HepG2 (cell line): ENCODE data around the gene SELL. TPM values are rescaled to one million over a fixed set of nuclear protein-coding genes. Genes with fewer than 3 reads are reported as not detected.

Experiments
- ATF5 ChIP-seq: sonication (generic); formaldehyde crosslinking; IDR thresholded peaks from 2 replicates; pipeline ENCODE4 v1.4.0; 2020; ENCODE audit warnings: mild to moderate bottlenecking, low read depth, missing genetic modification reagents
- DPF2 ChIP-seq: sonication (generic); formaldehyde crosslinking; IDR thresholded peaks from 2 replicates; pipeline ENCODE4 v1.4.0; 2020; ENCODE audit warnings: mild to moderate bottlenecking, low read depth, missing genetic modification reagents, borderline replicate concordance
- HDAC2 ChIP-seq: sonication (generic); formaldehyde crosslinking; IDR thresholded peaks from 2 replicates; pipeline ENCODE4 v1.4.0; 2020; ENCODE audit warnings: missing genetic modification reagents
- HMG20A ChIP-seq: IDR thresholded peaks from 2 replicates; pipeline ENCODE4 v1.6.1; 2016; ENCODE audit warnings: borderline replicate concordance
- HMG20B ChIP-seq: conservative IDR thresholded peaks from 2 replicates; pipeline ENCODE4 v1.6.1; 2016; ENCODE audit warnings: missing genetic modification reagents, missing compliant biosample characterization
- KDM6A ChIP-seq: IDR thresholded peaks from 2 replicates; pipeline ENCODE4 v1.6.1; 2016; ENCODE audit warnings: low read depth
- KMT2B ChIP-seq: IDR thresholded peaks from 2 replicates; pipeline ENCODE4 v1.6.1; 2016; ENCODE audit warnings: missing genetic modification reagents, missing compliant biosample characterization
- MED1 ChIP-seq: sonication (generic); formaldehyde crosslinking; IDR thresholded peaks from 2 replicates; pipeline ENCODE4 v1.4.0; 2020; ENCODE audit warnings: missing genetic modification reagents
- PHF21A ChIP-seq: sonication (generic); formaldehyde crosslinking; IDR thresholded peaks from 2 replicates; pipeline ENCODE4 v1.5.0; 2020; ENCODE audit warnings: mild to moderate bottlenecking, missing genetic modification reagents
- REST ChIP-seq, 2 experiments: IDR thresholded peaks; 2 replicates each; pipeline ENCODE4 v1.6.1; 2011 to 2012; ENCODE audit warnings: low read length in 2 of 2, borderline replicate concordance in 1 of 2, low read depth in 1 of 2, mild to moderate bottlenecking in 1 of 2, moderate library complexity in 1 of 2
- SOX5 ChIP-seq: IDR thresholded peaks from 2 replicates; pipeline ENCODE4 v1.6.1; 2016; ENCODE audit warnings: borderline replicate concordance
- SYNCRIP ChIP-seq: fragments of 200-400 bp; formaldehyde crosslinking; IDR thresholded peaks from 2 replicates; pipeline ENCODE4 v1.6.1; 2018; ENCODE audit warnings: mild to moderate bottlenecking, low read depth, low read length; ENCODE audit not compliant: insufficient read depth
- ZBTB33 ChIP-seq: sonication (generic); formaldehyde crosslinking; IDR thresholded peaks from 2 replicates; pipeline ENCODE4 v1.4.0; 2020; ENCODE audit warnings: missing genetic modification reagents
- ZNF232 ChIP-seq: sonication (generic); formaldehyde crosslinking; IDR thresholded peaks from 2 replicates; pipeline ENCODE4 v1.4.0; 2020; ENCODE audit warnings: missing genetic modification reagents, borderline replicate concordance
- ZNF234 ChIP-seq: sonication (generic); formaldehyde crosslinking; conservative IDR thresholded peaks from 2 replicates; pipeline ENCODE4 v1.5.1; 2020; ENCODE audit warnings: mild to moderate bottlenecking, missing genetic modification reagents
- ZNF724P ChIP-seq: sonication (generic); formaldehyde crosslinking; IDR thresholded peaks from 2 replicates; pipeline ENCODE4 v1.8.0; 2022; ENCODE audit warnings: missing genetic modification reagents, borderline replicate concordance
- ZNF776 ChIP-seq: sonication (generic); formaldehyde crosslinking; IDR thresholded peaks from 2 replicates; pipeline ENCODE4 v1.4.0; 2020; ENCODE audit warnings: mild to moderate bottlenecking, missing genetic modification reagents
- ZSCAN9 ChIP-seq: IDR thresholded peaks from 2 replicates; pipeline ENCODE4 v1.6.1; 2016; ENCODE audit warnings: borderline replicate concordance
- polyA plus RNA-seq, 8 experiments: library from polyadenylated mRNA; depleted of rRNA in 3 of 8; stranded (reverse) in 7 of 8; unstranded in 1 of 8; fragments of >200 nt; fragmentation: Illumina TruSeq in 4 of 8; extraction: Trizol in 4 of 8; gene quantifications; 2 replicates each; pipeline versions ENCODE4 v1.2.1 to v1.2.3, GENCODE V29; 2011 to 2016; ENCODE audit warnings: low read depth in 4 of 8, missing spikeins in 1 of 8, mixed read lengths in 1 of 8; ENCODE audit not compliant: insufficient read depth in 1 of 8
- total RNA-seq, 5 experiments: library from RNA; depleted of rRNA; stranded (reverse); fragments of >200 nt; fragmentation: Illumina TruSeq; extraction: Trizol; gene quantifications; 2 replicates each; pipeline ENCODE4 v1.2.3, GENCODE V29; 2016; ENCODE audit warnings: low read depth in 1 of 5
- TF ChIP-seq, protein P1 (sequence below): sonication (generic); formaldehyde crosslinking; IDR thresholded peaks from 2 replicates; pipeline ENCODE4 v1.5.1; 2020; ENCODE audit warnings: mild to moderate bottlenecking, missing genetic modification reagents, moderate library complexity

Gene SELL
- total and polyA plus RNA-seq, 2 of the 13 experiments (the other 11 are each of a cell fraction or from before 2014, with no cell fraction given) = 0.13 to 0.18 TPM

DNA sequence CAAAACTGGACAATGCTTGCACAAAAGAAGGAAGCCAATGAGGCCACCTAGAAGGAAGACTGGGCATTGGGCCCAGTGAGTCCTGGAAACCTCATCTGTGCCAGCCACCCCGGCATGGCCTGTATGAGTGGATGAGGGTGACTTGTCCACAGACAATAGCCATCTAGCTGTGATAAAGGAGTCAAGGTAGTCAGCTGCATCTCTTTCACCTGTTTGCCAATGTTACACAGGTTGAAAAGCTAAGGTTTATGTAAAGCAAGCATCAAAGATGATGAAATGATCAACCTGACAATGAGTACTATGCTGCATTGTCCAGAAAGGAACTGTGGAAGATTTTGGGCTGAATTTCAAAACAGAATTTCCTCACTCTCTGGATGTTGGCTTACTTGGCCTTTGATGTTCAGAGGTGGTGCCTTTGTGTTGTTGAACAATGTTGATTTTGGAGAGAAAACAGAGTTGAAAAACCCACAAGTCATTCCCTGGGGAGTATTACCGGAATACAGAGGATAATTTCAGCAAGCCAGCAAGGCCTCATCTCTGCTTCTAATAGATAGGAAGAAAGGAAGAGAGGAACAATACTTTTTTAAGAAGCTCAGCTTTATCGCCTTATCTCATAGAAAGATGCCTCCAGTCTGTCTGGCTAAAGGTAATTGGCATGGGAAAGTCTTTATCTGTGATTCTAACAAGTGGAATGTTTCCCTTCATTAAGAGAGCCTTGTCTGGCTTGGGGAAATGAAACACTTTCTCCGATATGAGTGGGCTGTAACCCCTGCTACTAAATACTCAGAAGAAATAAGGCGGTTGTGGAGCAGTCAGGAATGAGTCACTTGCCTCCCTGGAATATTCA is 33.8 kb upstream of the SELL start (continued):
- TF ChIP-seq PHF21A (CRISPR knock-in tag) (peak; percentile 33; the same call in 1 of the 2 replicates), ZNF232 (CRISPR knock-in tag) (no peak), MED1 (CRISPR knock-in tag) (peak; percentile 40; the same call in 1 of the 2 replicates), DPF2 (CRISPR knock-in tag) (0 out of 2 replicates have a peak, but pooled peaks have one; percentile 27), ZSCAN9 (peak; percentile 41; the same call in 1 of the 2 replicates), ATF5 (CRISPR knock-in tag) (no peak), ZNF234 (CRISPR knock-in tag) (no peak), ZNF776 (CRISPR knock-in tag) (no peak), KMT2B (no peak), HMG20B (CRISPR knock-in tag) (peak; percentile 73), SYNCRIP (no peak), HDAC2 (CRISPR knock-in tag) (peak; percentile 67; the same call in 1 of the 2 replicates), ZNF724P (CRISPR knock-in tag) (no peak), KDM6A (CRISPR knock-in tag) (0 out of 2 replicates have a peak, but pooled peaks have one; percentile 15), HMG20A (peak; percentile 83), REST (IDR thresholded peaks at IDR 0.05; ENCODE audit: borderline replicate concordance in 1 of 2, low read depth in 1 of 2, low read length in 2 of 2) (no peak), ZBTB33 (CRISPR knock-in tag) (peak; percentile 31; the same call in 1 of the 2 replicates), SOX5 (CRISPR knock-in tag) (peak; percentile 99)
- TF ChIP-seq, protein P1, sequence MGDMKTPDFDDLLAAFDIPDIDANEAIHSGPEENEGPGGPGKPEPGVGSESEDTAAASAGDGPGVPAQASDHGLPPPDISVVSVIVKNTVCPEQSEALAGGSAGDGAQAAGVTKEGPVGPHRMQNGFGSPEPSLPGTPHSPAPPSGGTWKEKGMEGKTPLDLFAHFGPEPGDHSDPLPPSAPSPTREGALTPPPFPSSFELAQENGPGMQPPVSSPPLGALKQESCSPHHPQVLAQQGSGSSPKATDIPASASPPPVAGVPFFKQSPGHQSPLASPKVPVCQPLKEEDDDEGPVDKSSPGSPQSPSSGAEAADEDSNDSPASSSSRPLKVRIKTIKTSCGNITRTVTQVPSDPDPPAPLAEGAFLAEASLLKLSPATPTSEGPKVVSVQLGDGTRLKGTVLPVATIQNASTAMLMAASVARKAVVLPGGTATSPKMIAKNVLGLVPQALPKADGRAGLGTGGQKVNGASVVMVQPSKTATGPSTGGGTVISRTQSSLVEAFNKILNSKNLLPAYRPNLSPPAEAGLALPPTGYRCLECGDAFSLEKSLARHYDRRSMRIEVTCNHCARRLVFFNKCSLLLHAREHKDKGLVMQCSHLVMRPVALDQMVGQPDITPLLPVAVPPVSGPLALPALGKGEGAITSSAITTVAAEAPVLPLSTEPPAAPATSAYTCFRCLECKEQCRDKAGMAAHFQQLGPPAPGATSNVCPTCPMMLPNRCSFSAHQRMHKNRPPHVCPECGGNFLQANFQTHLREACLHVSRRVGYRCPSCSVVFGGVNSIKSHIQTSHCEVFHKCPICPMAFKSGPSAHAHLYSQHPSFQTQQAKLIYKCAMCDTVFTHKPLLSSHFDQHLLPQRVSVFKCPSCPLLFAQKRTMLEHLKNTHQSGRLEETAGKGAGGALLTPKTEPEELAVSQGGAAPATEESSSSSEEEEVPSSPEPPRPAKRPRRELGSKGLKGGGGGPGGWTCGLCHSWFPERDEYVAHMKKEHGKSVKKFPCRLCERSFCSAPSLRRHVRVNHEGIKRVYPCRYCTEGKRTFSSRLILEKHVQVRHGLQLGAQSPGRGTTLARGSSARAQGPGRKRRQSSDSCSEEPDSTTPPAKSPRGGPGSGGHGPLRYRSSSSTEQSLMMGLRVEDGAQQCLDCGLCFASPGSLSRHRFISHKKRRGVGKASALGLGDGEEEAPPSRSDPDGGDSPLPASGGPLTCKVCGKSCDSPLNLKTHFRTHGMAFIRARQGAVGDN (CRISPR knock-in tag) = no peak
